Brain microvascular endothelial cell (primary cell): ENCODE measurements around the gene GJA10.

Experiments used
- DNase-seq: peaks from one replicate; pipeline ENCODE4 v3.0.0-alpha.2; 2020
- H3K27ac ChIP-seq: fragments of 250-450 bp; sonication (Bioruptor Pico); 2 replicates; pipeline ENCODE4 v1.5.1; 2020; ENCODE audit warnings: mild to moderate bottlenecking, moderate library complexity
- H3K27me3 ChIP-seq: fragments of 250-450 bp; sonication (Bioruptor Pico); replicated peaks from 2 replicates; pipeline ENCODE4 v1.5.1; 2020; ENCODE audit warnings: mild to moderate bottlenecking
- H3K36me3 ChIP-seq: fragments of 250-450 bp; sonication (Bioruptor Pico); replicated peaks from 2 replicates; pipeline ENCODE4 v1.5.1; 2020; ENCODE audit warnings: mild to moderate bottlenecking
- H3K4me3 ChIP-seq: 2 replicates; pipeline ENCODE4 v1.5.1; 2011; ENCODE audit warnings: low read depth, mild to moderate bottlenecking, control low read depth, low read length, moderate library complexity
- in situ Hi-C: cut with HindIII; loops from 2 replicates; pipeline ENCODE4 v1.10.0; 2017; ENCODE audit warnings: low sequenced_read_pairs, low pct_ligation_motif_present
- TF ChIP-seq, protein P1 (sequence below): IDR thresholded peaks from 2 replicates; pipeline ENCODE4 v1.5.1; 2011; ENCODE audit warnings: low read depth, mild to moderate bottlenecking, moderate library complexity, low read length, control low read depth, inconsistent platforms; ENCODE audit errors: missing control alignments

Gene GJA10

DNA sequence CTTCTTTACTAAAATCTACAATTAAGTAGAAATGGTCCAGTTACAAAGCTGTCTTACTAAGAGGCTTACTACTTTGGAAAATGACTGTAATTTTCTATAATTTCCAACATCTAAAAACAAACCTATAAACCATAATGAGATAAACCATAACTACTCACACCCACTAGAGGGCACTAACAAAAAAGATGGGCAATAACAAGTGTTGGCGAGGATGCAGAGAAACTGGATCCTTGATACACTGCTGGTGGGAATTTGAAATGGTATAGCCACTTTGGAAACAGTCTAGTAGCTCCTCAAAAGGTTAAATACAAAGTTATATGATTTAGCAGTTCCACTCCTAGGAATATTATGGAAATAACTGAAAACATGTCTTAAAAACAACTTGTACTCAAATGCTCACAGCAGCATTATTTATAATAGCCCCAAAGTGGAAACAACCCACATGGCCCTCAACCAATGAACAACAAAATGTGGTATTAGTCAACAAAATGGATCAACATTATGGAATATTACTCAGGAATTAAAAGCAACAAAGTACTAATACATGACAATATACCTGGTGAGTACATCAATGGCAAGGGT lies 50.6 kb downstream of the GJA10 start:
- in situ Hi-C loops: no loop called here
- Histone ChIP-seq H3K27ac (no peak overlapping the region), H3K36me3 (no peaks in the 10 kb centered on the region), H3K27me3 (no peaks in the 10 kb centered on the region), H3K4me3 (no peak overlapping the region)
- no peak for DNase-seq
- TF ChIP-seq, protein P1, sequence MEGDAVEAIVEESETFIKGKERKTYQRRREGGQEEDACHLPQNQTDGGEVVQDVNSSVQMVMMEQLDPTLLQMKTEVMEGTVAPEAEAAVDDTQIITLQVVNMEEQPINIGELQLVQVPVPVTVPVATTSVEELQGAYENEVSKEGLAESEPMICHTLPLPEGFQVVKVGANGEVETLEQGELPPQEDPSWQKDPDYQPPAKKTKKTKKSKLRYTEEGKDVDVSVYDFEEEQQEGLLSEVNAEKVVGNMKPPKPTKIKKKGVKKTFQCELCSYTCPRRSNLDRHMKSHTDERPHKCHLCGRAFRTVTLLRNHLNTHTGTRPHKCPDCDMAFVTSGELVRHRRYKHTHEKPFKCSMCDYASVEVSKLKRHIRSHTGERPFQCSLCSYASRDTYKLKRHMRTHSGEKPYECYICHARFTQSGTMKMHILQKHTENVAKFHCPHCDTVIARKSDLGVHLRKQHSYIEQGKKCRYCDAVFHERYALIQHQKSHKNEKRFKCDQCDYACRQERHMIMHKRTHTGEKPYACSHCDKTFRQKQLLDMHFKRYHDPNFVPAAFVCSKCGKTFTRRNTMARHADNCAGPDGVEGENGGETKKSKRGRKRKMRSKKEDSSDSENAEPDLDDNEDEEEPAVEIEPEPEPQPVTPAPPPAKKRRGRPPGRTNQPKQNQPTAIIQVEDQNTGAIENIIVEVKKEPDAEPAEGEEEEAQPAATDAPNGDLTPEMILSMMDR: peak; percentile 47
